ENCODE measurements around the gene GCC2.
"Not testable (repeated sequence)": the region's sequence is repeated elsewhere in the genome, so short reads cannot be mapped to it uniquely, and the experiment has no call there.

Gene GCC2

GRCh38 chr2:108450863-108451262 is 1.9 kb downstream of the GCC2 start:
- DNase-seq (ENCODE audit: low spot score in 2 of 2) (no peak), ATAC-seq (replicated peaks; ENCODE audit: extremely low read depth, poor library complexity, severe bottlenecking) (no peak)
- Mint-ChIP-seq H3K36me3 (ENCODE audit: insufficient read depth) (peaks cover 66% of the 10 kb centered on the region), H3K9me3 (no peaks in the 10 kb centered on the region), H3K27ac (ENCODE audit: low read depth) (peak overlapping the region; percentile 57), H3K27me3 (no peaks in the 10 kb centered on the region), H3K4me1 (peaks cover 55% of the 10 kb centered on the region), H3K4me3 (peak overlapping the region; percentile 97)

GRCh38 chr2:108451976-108452375 is 3.0 kb downstream of the GCC2 start:
- peak overlapping the region; percentile 74 for H3K27ac Mint-ChIP-seq (ENCODE audit: low read depth)
- H3K4me1 Mint-ChIP-seq, result peaks cover 64% of the 10 kb centered on the region
- H3K9me3 Mint-ChIP-seq, result no peaks in the 10 kb centered on the region
- H3K27me3 Mint-ChIP-seq, result no peaks in the 10 kb centered on the region
- no peak for ATAC-seq (replicated peaks; ENCODE audit: extremely low read depth, poor library complexity, severe bottlenecking)
- H3K36me3 Mint-ChIP-seq (ENCODE audit: insufficient read depth), result peaks cover 74% of the 10 kb centered on the region
- no peak overlapping the region for H3K4me3 Mint-ChIP-seq
- DNase-seq (ENCODE audit: low spot score in 2 of 2), result no peak

GRCh38 chr2:108453530-108453929 is 4.5 kb downstream of the GCC2 start:
- not testable (repeated sequence) for H3K4me3 Mint-ChIP-seq; H3K27me3 Mint-ChIP-seq; DNase-seq (ENCODE audit: low spot score in 2 of 2); ATAC-seq (replicated peaks; ENCODE audit: extremely low read depth, poor library complexity, severe bottlenecking)
- Mint-ChIP-seq H3K27ac (ENCODE audit: low read depth) (peak overlapping the region; percentile 74), H3K9me3 (peaks cover 11% of the 10 kb centered on the region), H3K4me1 (peaks cover 76% of the 10 kb centered on the region), H3K36me3 (ENCODE audit: insufficient read depth) (peaks cover 88% of the 10 kb centered on the region)

GRCh38 chr2:108454440-108454839 is 5.4 kb downstream of the GCC2 start:
- no peak overlapping the region for H3K27ac Mint-ChIP-seq (ENCODE audit: low read depth)
- H3K4me1 Mint-ChIP-seq, result peaks cover 77% of the 10 kb centered on the region
- H3K4me3 Mint-ChIP-seq, result no peak overlapping the region
- no peak for DNase-seq (ENCODE audit: low spot score in 2 of 2)
- no peaks in the 10 kb centered on the region for H3K27me3 Mint-ChIP-seq
- ATAC-seq (replicated peaks; ENCODE audit: extremely low read depth, poor library complexity, severe bottlenecking), result no peak
- peaks cover 18% of the 10 kb centered on the region for H3K9me3 Mint-ChIP-seq
- peaks cover 89% of the 10 kb centered on the region for H3K36me3 Mint-ChIP-seq (ENCODE audit: insufficient read depth)

- H3K4me3 Mint-ChIP-seq, result no peak overlapping the region
- DNase-seq (ENCODE audit: low spot score in 2 of 2) (no peak), ATAC-seq (replicated peaks; ENCODE audit: extremely low read depth, poor library complexity, severe bottlenecking) (no peak)
- no peaks in the 10 kb centered on the region for H3K27me3 Mint-ChIP-seq
- no peak overlapping the region for H3K27ac Mint-ChIP-seq (ENCODE audit: low read depth)
- peaks cover 81% of the 10 kb centered on the region for H3K4me1 Mint-ChIP-seq
- peaks cover 86% of the 10 kb centered on the region for H3K36me3 Mint-ChIP-seq (ENCODE audit: insufficient read depth)
- peaks cover 18% of the 10 kb centered on the region for H3K9me3 Mint-ChIP-seq
Observed at GRCh38 chr2:108455571-108455970, 6.6 kb downstream of the GCC2 start.

GRCh38 chr2:108458082-108458481 is 9.1 kb downstream of the GCC2 start:
- peaks cover 76% of the 10 kb centered on the region for H3K4me1 Mint-ChIP-seq
- peaks cover 80% of the 10 kb centered on the region for H3K36me3 Mint-ChIP-seq (ENCODE audit: insufficient read depth)
- no peak for ATAC-seq (replicated peaks; ENCODE audit: extremely low read depth, poor library complexity, severe bottlenecking)
- H3K9me3 Mint-ChIP-seq, result peaks cover 18% of the 10 kb centered on the region
- H3K27ac Mint-ChIP-seq (ENCODE audit: low read depth), result peak overlapping the region; percentile 42
- no peak for DNase-seq (ENCODE audit: low spot score in 2 of 2)
- no peaks in the 10 kb centered on the region for H3K27me3 Mint-ChIP-seq
- H3K4me3 Mint-ChIP-seq, result peak overlapping the region; percentile 14

GRCh38 chr2:108459441-108459840 is 10.4 kb downstream of the GCC2 start:
- peaks cover 81% of the 10 kb centered on the region for H3K36me3 Mint-ChIP-seq (ENCODE audit: insufficient read depth)

GRCh38 chr2:108460345-108461037 is 11.5 kb downstream of the GCC2 start:
- Mint-ChIP-seq H3K36me3 (ENCODE audit: insufficient read depth) (peaks cover 73% of the 10 kb centered on the region), H3K27ac (ENCODE audit: low read depth) (peak overlapping the region; percentile 49), H3K4me3 (no peak overlapping the region), H3K27me3 (no peaks in the 10 kb centered on the region), H3K4me1 (peaks cover 82% of the 10 kb centered on the region), H3K9me3 (peaks cover 18% of the 10 kb centered on the region)
- ATAC-seq (replicated peaks; ENCODE audit: extremely low read depth, poor library complexity, severe bottlenecking), result no peak
- DNase-seq (ENCODE audit: low spot score in 2 of 2), result no peak

More at GRCh38 chr2:108459441-108459840, 10.4 kb downstream of the GCC2 start:
- Mint-ChIP-seq H3K4me3 (no peak overlapping the region), H3K27ac (ENCODE audit: low read depth) (no peak overlapping the region), H3K27me3 (no peaks in the 10 kb centered on the region), H3K9me3 (peaks cover 18% of the 10 kb centered on the region), H3K4me1 (peaks cover 80% of the 10 kb centered on the region)
- ATAC-seq (replicated peaks; ENCODE audit: extremely low read depth, poor library complexity, severe bottlenecking), result no peak
- DNase-seq (ENCODE audit: low spot score in 2 of 2), result no peak

GRCh38 chr2:108477099-108477498 is 28.1 kb downstream of the GCC2 start:
- Mint-ChIP-seq H3K36me3 (ENCODE audit: insufficient read depth) (peaks cover 81% of the 10 kb centered on the region), H3K27me3 (no peaks in the 10 kb centered on the region), H3K9me3 (no peaks in the 10 kb centered on the region), H3K4me3 (no peak overlapping the region), H3K4me1 (peaks cover 7% of the 10 kb centered on the region), H3K27ac (ENCODE audit: low read depth) (no peak overlapping the region)
- ATAC-seq (replicated peaks; ENCODE audit: extremely low read depth, poor library complexity, severe bottlenecking) (no peak), DNase-seq (ENCODE audit: low spot score in 2 of 2) (no peak)

- H3K4me3 Mint-ChIP-seq, result no peak overlapping the region
- peaks cover 68% of the 10 kb centered on the region for H3K36me3 Mint-ChIP-seq (ENCODE audit: insufficient read depth)
- H3K27ac Mint-ChIP-seq (ENCODE audit: low read depth), result no peak overlapping the region
- DNase-seq (ENCODE audit: low spot score in 2 of 2), result no peak
- peaks cover 5% of the 10 kb centered on the region for H3K4me1 Mint-ChIP-seq
- no peaks in the 10 kb centered on the region for H3K27me3 Mint-ChIP-seq
- no peak for ATAC-seq (replicated peaks; ENCODE audit: extremely low read depth, poor library complexity, severe bottlenecking)
- no peaks in the 10 kb centered on the region for H3K9me3 Mint-ChIP-seq
Observed at GRCh38 chr2:108485253-108485652, 36.2 kb downstream of the GCC2 start.

- Mint-ChIP-seq H3K27me3 (no peaks in the 10 kb centered on the region), H3K9me3 (no peaks in the 10 kb centered on the region)
Observed at GRCh38 chr2:108490506-108491122, 41.6 kb downstream of the GCC2 start.

GRCh38 chr2:108491848-108492247 is 42.8 kb downstream of the GCC2 start:
- H3K27me3 Mint-ChIP-seq, result no peaks in the 10 kb centered on the region

More at GRCh38 chr2:108490506-108491122, 41.6 kb downstream of the GCC2 start:
- ATAC-seq (replicated peaks; ENCODE audit: extremely low read depth, poor library complexity, severe bottlenecking) (no peak), DNase-seq (ENCODE audit: low spot score in 2 of 2) (no peak)
- Mint-ChIP-seq H3K4me1 (no peaks in the 10 kb centered on the region), H3K36me3 (ENCODE audit: insufficient read depth) (peaks cover 67% of the 10 kb centered on the region), H3K4me3 (no peak overlapping the region), H3K27ac (ENCODE audit: low read depth) (no peak overlapping the region)

GRCh38 chr2:108492364-108492763 is 43.4 kb downstream of the GCC2 start:
- DNase-seq (ENCODE audit: low spot score in 2 of 2), result no peak
- Mint-ChIP-seq H3K9me3 (no peaks in the 10 kb centered on the region), H3K4me3 (no peak overlapping the region), H3K36me3 (ENCODE audit: insufficient read depth) (peaks cover 68% of the 10 kb centered on the region), H3K27me3 (no peaks in the 10 kb centered on the region), H3K27ac (ENCODE audit: low read depth) (no peak overlapping the region), H3K4me1 (no peaks in the 10 kb centered on the region)
- ATAC-seq (replicated peaks; ENCODE audit: extremely low read depth, poor library complexity, severe bottlenecking), result no peak

More at GRCh38 chr2:108491848-108492247, 42.8 kb downstream of the GCC2 start:
- Mint-ChIP-seq H3K9me3 (no peaks in the 10 kb centered on the region), H3K4me3 (no peak overlapping the region), H3K36me3 (ENCODE audit: insufficient read depth) (peaks cover 65% of the 10 kb centered on the region), H3K27ac (ENCODE audit: low read depth) (no peak overlapping the region), H3K4me1 (no peaks in the 10 kb centered on the region)
- ATAC-seq (replicated peaks; ENCODE audit: extremely low read depth, poor library complexity, severe bottlenecking) (no peak), DNase-seq (ENCODE audit: low spot score in 2 of 2) (no peak)

Measured in central memory CD8-positive, alpha-beta T cell (primary cell).